WTC11 (cell line): ENCODE data around the gene SYT7. TPM values are rescaled to one million over a fixed set of nuclear protein-coding genes. Genes with fewer than 3 reads are reported as not detected.

ENCODE experiments used
- ATAC-seq: fragments of 200-7000 bp; cut with Tn5 transposase; 2 replicates; pipeline ENCODE4 v1.10.0; 2021; ENCODE audit warnings: mild to moderate bottlenecking, moderate library complexity
- CTCF ChIA-PET: fragments of 300-600 bp; sonication (Branson Sonifier 250); formaldehyde crosslinking; loops from one replicate; lab custom pipeline; 2021; ENCODE audit warnings: antibody characterized with exemption; lab: Charles Lee
- POLR2A ChIA-PET: fragments of 350-600 bp; sonication (Branson Sonifier 250); formaldehyde crosslinking; loops from one replicate; lab custom pipeline; 2021; ENCODE audit warnings: antibody characterized with exemption; lab: Charles Lee
- DNase-seq: peaks from one replicate; pipeline ENCODE4 v3.0.0; 2021; ENCODE audit warnings: low spot score
- H3K27ac Mint-ChIP-seq: 2 replicates; pipeline ENCODE4 v1.8.0; 2021; ENCODE audit warnings: mixed read lengths
- H3K27me3 Mint-ChIP-seq: 2 replicates; pipeline ENCODE4 v1.8.0; 2021; ENCODE audit warnings: low read depth, mild to moderate bottlenecking, moderate library complexity, mixed read lengths
- H3K36me3 Mint-ChIP-seq: 2 replicates; pipeline ENCODE4 v1.8.0; 2021; ENCODE audit warnings: mixed read lengths
- H3K4me1 Mint-ChIP-seq: 2 replicates; pipeline ENCODE4 v1.8.0; 2022; ENCODE audit warnings: mixed read lengths
- H3K4me3 Mint-ChIP-seq: 2 replicates; pipeline ENCODE4 v1.8.0; 2021; ENCODE audit warnings: mild to moderate bottlenecking, moderate library complexity, mixed read lengths
- H3K9me3 Mint-ChIP-seq: 2 replicates; pipeline ENCODE4 v1.8.0; 2021; ENCODE audit warnings: mixed read lengths
- CDX4 ChIP-seq: fragments of 250-450 bp; sonication (Bioruptor Pico); IDR thresholded peaks from 2 replicates; pipeline ENCODE4 v1.9.0; 2021; ENCODE audit warnings: moderate library complexity, mild to moderate bottlenecking, inconsistent platforms, borderline replicate concordance
- E2F5 ChIP-seq: sonication (generic); formaldehyde crosslinking; IDR thresholded peaks from 2 replicates; pipeline ENCODE4 v1.8.1; 2022; ENCODE audit warnings: mild to moderate bottlenecking, moderate library complexity, missing genetic modification reagents
- ELF4 ChIP-seq: sonication (generic); formaldehyde crosslinking; IDR thresholded peaks from 2 replicates; pipeline ENCODE4 v1.8.1; 2022; ENCODE audit warnings: low read depth, mild to moderate bottlenecking, moderate library complexity, missing genetic modification reagents
- FOXK1 ChIP-seq: sonication (generic); formaldehyde crosslinking; IDR thresholded peaks from 2 replicates; pipeline ENCODE4 v1.8.0; 2022; ENCODE audit warnings: mild to moderate bottlenecking, moderate library complexity, missing genetic modification reagents
- GABPB1 ChIP-seq: sonication (generic); formaldehyde crosslinking; IDR thresholded peaks from 2 replicates; pipeline ENCODE4 v1.8.1; 2023; ENCODE audit warnings: mild to moderate bottlenecking, missing genetic modification reagents
- GRHL2 ChIP-seq: fragments of 250-450 bp; sonication (Bioruptor Pico); IDR thresholded peaks from 2 replicates; pipeline ENCODE4 v1.8.0; 2022; ENCODE audit warnings: mild to moderate bottlenecking, moderate library complexity; ENCODE audit not compliant: insufficient replicate concordance, severe bottlenecking
- GTF2I ChIP-seq: fragments of 250-450 bp; sonication (Bioruptor Pico); conservative IDR thresholded peaks from 2 replicates; pipeline ENCODE4 v1.4.0; 2021; ENCODE audit warnings: mild to moderate bottlenecking
- HMGXB4 ChIP-seq: sonication (generic); formaldehyde crosslinking; IDR thresholded peaks from 2 replicates; pipeline ENCODE4 v1.8.1; 2023; ENCODE audit warnings: mild to moderate bottlenecking, moderate library complexity, missing genetic modification reagents
- IRF1 ChIP-seq: sonication (generic); formaldehyde crosslinking; IDR thresholded peaks from 2 replicates; pipeline ENCODE4 v1.8.0; 2023; ENCODE audit warnings: missing genetic modification reagents
- KAT7 ChIP-seq: sonication (generic); formaldehyde crosslinking; IDR thresholded peaks from 2 replicates; pipeline ENCODE4 v1.8.1; 2023; ENCODE audit warnings: missing genetic modification reagents, mild to moderate bottlenecking, borderline replicate concordance
- NFYB ChIP-seq: sonication (generic); formaldehyde crosslinking; conservative IDR thresholded peaks from 2 replicates; pipeline ENCODE4 v1.8.0; 2022; ENCODE audit warnings: low read depth, missing genetic modification reagents
- OVOL2 ChIP-seq: fragments of 250-450 bp; sonication (Bioruptor Pico); IDR thresholded peaks from 2 replicates; pipeline ENCODE4 v1.9.0; 2021; ENCODE audit warnings: mild to moderate bottlenecking, borderline replicate concordance
- RORB ChIP-seq: fragments of 250-450 bp; sonication (Bioruptor Pico); IDR thresholded peaks from 2 replicates; pipeline ENCODE4 v1.9.0; 2021; ENCODE audit warnings: mild to moderate bottlenecking
- SMAD3 ChIP-seq: sonication (generic); formaldehyde crosslinking; IDR thresholded peaks from 2 replicates; pipeline ENCODE4 v1.8.0; 2022; ENCODE audit warnings: missing genetic modification reagents, mild to moderate bottlenecking, borderline replicate concordance
- SP1 ChIP-seq: sonication (generic); formaldehyde crosslinking; conservative IDR thresholded peaks from 2 replicates; pipeline ENCODE4 v1.8.1; 2022; ENCODE audit warnings: missing genetic modification reagents
- USF1 ChIP-seq: sonication (generic); formaldehyde crosslinking; IDR thresholded peaks from 2 replicates; pipeline ENCODE4 v1.8.0; 2022; ENCODE audit warnings: mild to moderate bottlenecking, missing genetic modification reagents
- ZNF317 ChIP-seq: sonication (generic); formaldehyde crosslinking; IDR thresholded peaks from 2 replicates; pipeline ENCODE4 v1.8.1; 2023; ENCODE audit warnings: low read depth, mild to moderate bottlenecking, moderate library complexity, missing genetic modification reagents, borderline replicate concordance
- total RNA-seq: library from RNA; stranded (reverse); gene quantifications from 3 replicates; pipeline ENCODE4 v1.2.3, GENCODE V29; 2021
- TF ChIP-seq, protein P1 (sequence below): fragments of 250-450 bp; sonication (Bioruptor Pico); IDR thresholded peaks from 2 replicates; pipeline ENCODE4 v1.9.0; 2021; ENCODE audit warnings: mild to moderate bottlenecking
- TF ChIP-seq, protein P2 (sequence below): sonication (generic); formaldehyde crosslinking; IDR thresholded peaks from 2 replicates; pipeline ENCODE4 v1.8.0; 2023; ENCODE audit warnings: missing genetic modification reagents, mild to moderate bottlenecking, borderline replicate concordance

The SYT7 gene
- total RNA-seq, 1 experiment from 2014 or later = 12.5 TPM

- H3K27ac Mint-ChIP-seq = no peak overlapping the region
- H3K4me1 Mint-ChIP-seq = peaks cover 21% of the 10 kb centered on the region
- H3K9me3 Mint-ChIP-seq = peaks cover 5% of the 10 kb centered on the region
- ChIA-PET POLR2A (no interaction called here), CTCF (interaction anchor here (0.8 to 1.4 kb wide), 5 partner anchors 15 to 99 kb away, joined by 3 to 4 read pairs (median 3); no protein-coding TSS in a partner anchor)
- TF ChIP-seq GTF2I (CRISPR knock-in tag) (no peak), RORB (CRISPR knock-in tag) (no peak), USF1 (CRISPR knock-in tag) (no peak), GABPB1 (CRISPR knock-in tag) (no peak)
- TF ChIP-seq, all 79 proteins: peak for 0
- ATAC-seq = no peak
- H3K36me3 Mint-ChIP-seq = peaks cover 2% of the 10 kb centered on the region; the same call in 1 of the 2 replicates
- H3K27me3 Mint-ChIP-seq = peaks cover 2% of the 10 kb centered on the region; the same call in 1 of the 2 replicates
- no peak overlapping the region for H3K4me3 Mint-ChIP-seq
- DNase-seq = no peak
Measured at GRCh38 chr11:61613051-61613450, 32.2 kb upstream of the SYT7 start.

DNA sequence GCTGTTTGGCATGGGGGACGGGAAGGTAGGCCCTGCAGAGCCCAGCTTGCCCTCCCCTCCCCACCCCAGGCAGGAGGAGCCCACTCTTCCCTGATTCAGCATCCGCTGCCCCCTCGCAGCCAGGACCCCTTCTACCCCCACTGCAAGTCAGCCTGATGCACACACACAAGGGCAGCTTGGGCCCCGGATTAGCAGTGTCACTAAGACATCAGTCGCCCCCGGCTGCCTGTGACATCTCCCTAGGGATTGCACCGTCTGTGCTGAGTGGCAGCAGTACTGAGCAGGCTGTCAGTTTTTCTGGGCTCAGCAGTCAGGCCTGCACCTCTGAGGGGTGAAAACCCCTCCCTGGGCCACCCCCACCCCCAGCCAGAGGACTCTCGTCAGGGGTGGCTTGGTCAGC lies 30.4 kb upstream of the SYT7 start:
- peaks cover 21% of the 10 kb centered on the region for H3K4me1 Mint-ChIP-seq
- no peak for TF ChIP-seq CDX4 (CRISPR knock-in tag)
- no peak for TF ChIP-seq ZNF317 (CRISPR knock-in tag)
- TF ChIP-seq, all 79 proteins: peak for 0
- no peak overlapping the region for H3K27ac Mint-ChIP-seq
- ATAC-seq (no peak), DNase-seq (no peak)
- H3K4me3 Mint-ChIP-seq = no peak overlapping the region
- POLR2A ChIA-PET = no interaction called here
- H3K36me3 Mint-ChIP-seq = peaks cover 2% of the 10 kb centered on the region; the same call in 1 of the 2 replicates
- peaks cover 2% of the 10 kb centered on the region; the same call in 1 of the 2 replicates for H3K27me3 Mint-ChIP-seq
- H3K9me3 Mint-ChIP-seq = peaks cover 5% of the 10 kb centered on the region
- CTCF ChIA-PET = interaction anchor here (1.0 to 2.4 kb wide), 9 partner anchors 8 to 129 kb away, joined by 3 to 28 read pairs (median 5); no protein-coding TSS in a partner anchor

- TF ChIP-seq NFYB (CRISPR knock-in tag) (no peak), FOXK1 (CRISPR knock-in tag) (no peak), ELF4 (CRISPR knock-in tag) (no peak), GRHL2 (CRISPR knock-in tag) (no peak), HMGXB4 (CRISPR knock-in tag) (no peak), SP1 (CRISPR knock-in tag) (no peak), GABPB1 (CRISPR knock-in tag) (no peak), E2F5 (CRISPR knock-in tag) (no peak), IRF1 (CRISPR knock-in tag) (no peak), OVOL2 (CRISPR knock-in tag) (no peak), SMAD3 (no peak), KAT7 (CRISPR knock-in tag) (no peak)
- TF ChIP-seq, protein P1, sequence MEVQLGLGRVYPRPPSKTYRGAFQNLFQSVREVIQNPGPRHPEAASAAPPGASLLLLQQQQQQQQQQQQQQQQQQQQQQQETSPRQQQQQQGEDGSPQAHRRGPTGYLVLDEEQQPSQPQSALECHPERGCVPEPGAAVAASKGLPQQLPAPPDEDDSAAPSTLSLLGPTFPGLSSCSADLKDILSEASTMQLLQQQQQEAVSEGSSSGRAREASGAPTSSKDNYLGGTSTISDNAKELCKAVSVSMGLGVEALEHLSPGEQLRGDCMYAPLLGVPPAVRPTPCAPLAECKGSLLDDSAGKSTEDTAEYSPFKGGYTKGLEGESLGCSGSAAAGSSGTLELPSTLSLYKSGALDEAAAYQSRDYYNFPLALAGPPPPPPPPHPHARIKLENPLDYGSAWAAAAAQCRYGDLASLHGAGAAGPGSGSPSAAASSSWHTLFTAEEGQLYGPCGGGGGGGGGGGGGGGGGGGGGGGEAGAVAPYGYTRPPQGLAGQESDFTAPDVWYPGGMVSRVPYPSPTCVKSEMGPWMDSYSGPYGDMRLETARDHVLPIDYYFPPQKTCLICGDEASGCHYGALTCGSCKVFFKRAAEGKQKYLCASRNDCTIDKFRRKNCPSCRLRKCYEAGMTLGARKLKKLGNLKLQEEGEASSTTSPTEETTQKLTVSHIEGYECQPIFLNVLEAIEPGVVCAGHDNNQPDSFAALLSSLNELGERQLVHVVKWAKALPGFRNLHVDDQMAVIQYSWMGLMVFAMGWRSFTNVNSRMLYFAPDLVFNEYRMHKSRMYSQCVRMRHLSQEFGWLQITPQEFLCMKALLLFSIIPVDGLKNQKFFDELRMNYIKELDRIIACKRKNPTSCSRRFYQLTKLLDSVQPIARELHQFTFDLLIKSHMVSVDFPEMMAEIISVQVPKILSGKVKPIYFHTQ = no peak
- TF ChIP-seq, protein P2, sequence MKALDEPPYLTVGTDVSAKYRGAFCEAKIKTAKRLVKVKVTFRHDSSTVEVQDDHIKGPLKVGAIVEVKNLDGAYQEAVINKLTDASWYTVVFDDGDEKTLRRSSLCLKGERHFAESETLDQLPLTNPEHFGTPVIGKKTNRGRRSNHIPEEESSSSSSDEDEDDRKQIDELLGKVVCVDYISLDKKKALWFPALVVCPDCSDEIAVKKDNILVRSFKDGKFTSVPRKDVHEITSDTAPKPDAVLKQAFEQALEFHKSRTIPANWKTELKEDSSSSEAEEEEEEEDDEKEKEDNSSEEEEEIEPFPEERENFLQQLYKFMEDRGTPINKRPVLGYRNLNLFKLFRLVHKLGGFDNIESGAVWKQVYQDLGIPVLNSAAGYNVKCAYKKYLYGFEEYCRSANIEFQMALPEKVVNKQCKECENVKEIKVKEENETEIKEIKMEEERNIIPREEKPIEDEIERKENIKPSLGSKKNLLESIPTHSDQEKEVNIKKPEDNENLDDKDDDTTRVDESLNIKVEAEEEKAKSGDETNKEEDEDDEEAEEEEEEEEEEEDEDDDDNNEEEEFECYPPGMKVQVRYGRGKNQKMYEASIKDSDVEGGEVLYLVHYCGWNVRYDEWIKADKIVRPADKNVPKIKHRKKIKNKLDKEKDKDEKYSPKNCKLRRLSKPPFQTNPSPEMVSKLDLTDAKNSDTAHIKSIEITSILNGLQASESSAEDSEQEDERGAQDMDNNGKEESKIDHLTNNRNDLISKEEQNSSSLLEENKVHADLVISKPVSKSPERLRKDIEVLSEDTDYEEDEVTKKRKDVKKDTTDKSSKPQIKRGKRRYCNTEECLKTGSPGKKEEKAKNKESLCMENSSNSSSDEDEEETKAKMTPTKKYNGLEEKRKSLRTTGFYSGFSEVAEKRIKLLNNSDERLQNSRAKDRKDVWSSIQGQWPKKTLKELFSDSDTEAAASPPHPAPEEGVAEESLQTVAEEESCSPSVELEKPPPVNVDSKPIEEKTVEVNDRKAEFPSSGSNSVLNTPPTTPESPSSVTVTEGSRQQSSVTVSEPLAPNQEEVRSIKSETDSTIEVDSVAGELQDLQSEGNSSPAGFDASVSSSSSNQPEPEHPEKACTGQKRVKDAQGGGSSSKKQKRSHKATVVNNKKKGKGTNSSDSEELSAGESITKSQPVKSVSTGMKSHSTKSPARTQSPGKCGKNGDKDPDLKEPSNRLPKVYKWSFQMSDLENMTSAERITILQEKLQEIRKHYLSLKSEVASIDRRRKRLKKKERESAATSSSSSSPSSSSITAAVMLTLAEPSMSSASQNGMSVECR (CRISPR knock-in tag) = no peak
- peaks cover 21% of the 10 kb centered on the region for H3K4me1 Mint-ChIP-seq
- H3K9me3 Mint-ChIP-seq = peaks cover 5% of the 10 kb centered on the region
- ChIA-PET CTCF (interaction anchor here (1.0 to 2.4 kb wide), 12 partner anchors 8 to 129 kb away, joined by 3 to 28 read pairs (median 4); no protein-coding TSS in a partner anchor), POLR2A (no interaction called here)
- ATAC-seq (no peak), DNase-seq (no peak)
- H3K36me3 Mint-ChIP-seq = peaks cover 2% of the 10 kb centered on the region; the same call in 1 of the 2 replicates
- no peak overlapping the region for H3K27ac Mint-ChIP-seq
- peaks cover 2% of the 10 kb centered on the region; the same call in 1 of the 2 replicates for H3K27me3 Mint-ChIP-seq
- H3K4me3 Mint-ChIP-seq = no peak overlapping the region
Measured at GRCh38 chr11:61610905-61611304, 30.0 kb upstream of the SYT7 start.
